Stimulated activated memory B cell treated with anti-CD40 and anti-IgM and Interleukin-4, amounts not matched to agents 10 μg/mL and 1 μg/mL and 100 μg/mL, for 72 hours (primary cell): ENCODE data around the gene FZD2.
"Not testable (repeated sequence)": the region's sequence is repeated elsewhere in the genome, so short reads cannot be mapped to it uniquely, and the experiment has no call there.

Experiments
- ATAC-seq: fragments of 150-1000 bp; cut with Tn5 transposase; 2 replicates; pipeline ENCODE4 v1.10.0; 2021
- H3K27ac Mint-ChIP-seq: one replicate; pipeline ENCODE4 v1.8.0; 2022; ENCODE audit warnings: mild to moderate bottlenecking, mixed read lengths
- H3K27me3 Mint-ChIP-seq: one replicate; pipeline ENCODE4 v1.8.0; 2022; ENCODE audit warnings: mixed read lengths
- H3K36me3 Mint-ChIP-seq: one replicate; pipeline ENCODE4 v1.8.0; 2022; ENCODE audit warnings: mixed read lengths
- H3K4me1 Mint-ChIP-seq: one replicate; pipeline ENCODE4 v1.8.0; 2022; ENCODE audit warnings: mixed read lengths
- H3K4me3 Mint-ChIP-seq: one replicate; pipeline ENCODE4 v1.8.0; 2022; ENCODE audit warnings: mild to moderate bottlenecking, moderate library complexity, mixed read lengths
- H3K9me3 Mint-ChIP-seq: one replicate; pipeline ENCODE4 v1.8.0; 2022; ENCODE audit warnings: mixed read lengths

FZD2 gene

GRCh38 chr17:44587339-44587738 is 30.1 kb downstream of the FZD2 start:
- Mint-ChIP-seq H3K4me1 (no peaks in the 10 kb centered on the region), H3K27me3 (peaks cover 12% of the 10 kb centered on the region), H3K4me3 (no peak overlapping the region), H3K36me3 (no peaks in the 10 kb centered on the region), H3K27ac (no peak overlapping the region), H3K9me3 (no peaks in the 10 kb centered on the region)
- no peak for ATAC-seq

GRCh38 chr17:44589316-44590071 is 32.2 kb downstream of the FZD2 start:
- no peak overlapping the region for H3K4me3 Mint-ChIP-seq
- no peaks in the 10 kb centered on the region for H3K9me3 Mint-ChIP-seq
- H3K27ac Mint-ChIP-seq, result no peak overlapping the region
- ATAC-seq, result no peak
- no peaks in the 10 kb centered on the region for H3K4me1 Mint-ChIP-seq
- peaks cover 23% of the 10 kb centered on the region for H3K27me3 Mint-ChIP-seq
- no peaks in the 10 kb centered on the region for H3K36me3 Mint-ChIP-seq

- not testable (repeated sequence) for ATAC-seq, H3K4me3 Mint-ChIP-seq, H3K36me3 Mint-ChIP-seq, H3K4me1 Mint-ChIP-seq, H3K9me3 Mint-ChIP-seq, H3K27ac Mint-ChIP-seq
- H3K27me3 Mint-ChIP-seq, result peaks cover 23% of the 10 kb centered on the region
Observed at GRCh38 chr17:44590072-44590462, 32.8 kb downstream of the FZD2 start.

GRCh38 chr17:44590762-44591161 is 33.5 kb downstream of the FZD2 start:
- peaks cover 23% of the 10 kb centered on the region for H3K27me3 Mint-ChIP-seq
- H3K4me3 Mint-ChIP-seq, H3K9me3 Mint-ChIP-seq, ATAC-seq, H3K36me3 Mint-ChIP-seq, H3K4me1 Mint-ChIP-seq, H3K27ac Mint-ChIP-seq: not testable (repeated sequence)

GRCh38 chr17:44591206-44591605 is 33.9 kb downstream of the FZD2 start:
- Mint-ChIP-seq H3K9me3 (no peaks in the 10 kb centered on the region), H3K4me1 (no peaks in the 10 kb centered on the region), H3K36me3 (no peaks in the 10 kb centered on the region), H3K27ac (no peak overlapping the region), H3K4me3 (no peak overlapping the region), H3K27me3 (peaks cover 26% of the 10 kb centered on the region)
- ATAC-seq, result no peak

- peaks cover 42% of the 10 kb centered on the region for H3K27me3 Mint-ChIP-seq
- H3K4me3 Mint-ChIP-seq, result no peak overlapping the region
- no peak overlapping the region for H3K27ac Mint-ChIP-seq
- no peaks in the 10 kb centered on the region for H3K36me3 Mint-ChIP-seq
- ATAC-seq, result no peak
- no peaks in the 10 kb centered on the region for H3K4me1 Mint-ChIP-seq
- no peaks in the 10 kb centered on the region for H3K9me3 Mint-ChIP-seq
Observed at GRCh38 chr17:44593156-44593555, 35.9 kb downstream of the FZD2 start.

GRCh38 chr17:44595216-44595775 is 38.0 kb downstream of the FZD2 start:
- no peaks in the 10 kb centered on the region for H3K4me1 Mint-ChIP-seq
- H3K9me3 Mint-ChIP-seq, result no peaks in the 10 kb centered on the region
- peaks cover 58% of the 10 kb centered on the region for H3K27me3 Mint-ChIP-seq
- ATAC-seq, result no peak
- H3K4me3 Mint-ChIP-seq, result no peak overlapping the region
- no peaks in the 10 kb centered on the region for H3K36me3 Mint-ChIP-seq
- no peak overlapping the region for H3K27ac Mint-ChIP-seq

- H3K27me3 Mint-ChIP-seq, result peaks cover 61% of the 10 kb centered on the region
- H3K36me3 Mint-ChIP-seq, result no peaks in the 10 kb centered on the region
- no peaks in the 10 kb centered on the region for H3K4me1 Mint-ChIP-seq
- no peak overlapping the region for H3K4me3 Mint-ChIP-seq
- H3K9me3 Mint-ChIP-seq, result no peaks in the 10 kb centered on the region
- no peak overlapping the region for H3K27ac Mint-ChIP-seq
- ATAC-seq, result no peak
Observed at GRCh38 chr17:44598329-44598728, 41.0 kb downstream of the FZD2 start.

- Mint-ChIP-seq H3K9me3 (no peaks in the 10 kb centered on the region), H3K36me3 (no peaks in the 10 kb centered on the region), H3K27ac (no peak overlapping the region), H3K4me1 (no peaks in the 10 kb centered on the region), H3K4me3 (no peak overlapping the region), H3K27me3 (peaks cover 55% of the 10 kb centered on the region)
- no peak for ATAC-seq
Observed at GRCh38 chr17:44598932-44599297, 41.6 kb downstream of the FZD2 start.

GRCh38 chr17:44599298-44600175 is 42.3 kb downstream of the FZD2 start:
- peaks cover 49% of the 10 kb centered on the region for H3K27me3 Mint-ChIP-seq
- no peaks in the 10 kb centered on the region for H3K4me1 Mint-ChIP-seq
- H3K36me3 Mint-ChIP-seq, result no peaks in the 10 kb centered on the region
- H3K4me3 Mint-ChIP-seq, result no peak overlapping the region
- no peak overlapping the region for H3K27ac Mint-ChIP-seq
- no peak for ATAC-seq
- no peaks in the 10 kb centered on the region for H3K9me3 Mint-ChIP-seq

- no peak for ATAC-seq
- H3K4me3 Mint-ChIP-seq, result no peak overlapping the region
- no peaks in the 10 kb centered on the region for H3K36me3 Mint-ChIP-seq
- no peaks in the 10 kb centered on the region for H3K9me3 Mint-ChIP-seq
- peaks cover 57% of the 10 kb centered on the region for H3K27me3 Mint-ChIP-seq
- H3K27ac Mint-ChIP-seq, result no peak overlapping the region
- no peaks in the 10 kb centered on the region for H3K4me1 Mint-ChIP-seq
Observed at GRCh38 chr17:44601539-44601938, 44.3 kb downstream of the FZD2 start.

GRCh38 chr17:44601973-44602372 is 44.7 kb downstream of the FZD2 start:
- no peak overlapping the region for H3K27ac Mint-ChIP-seq

GRCh38 chr17:44602390-44602789 is 45.1 kb downstream of the FZD2 start:
- H3K4me3 Mint-ChIP-seq, result no peak overlapping the region
- no peaks in the 10 kb centered on the region for H3K36me3 Mint-ChIP-seq
- peaks cover 51% of the 10 kb centered on the region for H3K27me3 Mint-ChIP-seq
- H3K9me3 Mint-ChIP-seq, result no peaks in the 10 kb centered on the region
- no peak overlapping the region for H3K27ac Mint-ChIP-seq
- H3K4me1 Mint-ChIP-seq, result no peaks in the 10 kb centered on the region
- ATAC-seq, result no peak

More at GRCh38 chr17:44601973-44602372, 44.7 kb downstream of the FZD2 start:
- H3K4me1 Mint-ChIP-seq, result no peaks in the 10 kb centered on the region
- peaks cover 56% of the 10 kb centered on the region for H3K27me3 Mint-ChIP-seq
- no peak for ATAC-seq
- H3K4me3 Mint-ChIP-seq, result no peak overlapping the region
- H3K36me3 Mint-ChIP-seq, result no peaks in the 10 kb centered on the region
- no peaks in the 10 kb centered on the region for H3K9me3 Mint-ChIP-seq

GRCh38 chr17:44602970-44603369 is 45.7 kb downstream of the FZD2 start:
- H3K4me3 Mint-ChIP-seq, result no peak overlapping the region
- H3K27me3 Mint-ChIP-seq, result peaks cover 46% of the 10 kb centered on the region
- H3K9me3 Mint-ChIP-seq, result no peaks in the 10 kb centered on the region
- no peak overlapping the region for H3K27ac Mint-ChIP-seq
- no peak for ATAC-seq
- H3K4me1 Mint-ChIP-seq, result no peaks in the 10 kb centered on the region
- no peaks in the 10 kb centered on the region for H3K36me3 Mint-ChIP-seq

GRCh38 chr17:44604116-44604761 is 47.0 kb downstream of the FZD2 start:
- no peaks in the 10 kb centered on the region for H3K36me3 Mint-ChIP-seq
- no peak for ATAC-seq
- no peak overlapping the region for H3K4me3 Mint-ChIP-seq
- peaks cover 46% of the 10 kb centered on the region for H3K27me3 Mint-ChIP-seq
- no peaks in the 10 kb centered on the region for H3K4me1 Mint-ChIP-seq
- no peak overlapping the region for H3K27ac Mint-ChIP-seq
- H3K9me3 Mint-ChIP-seq, result no peaks in the 10 kb centered on the region
